Measurements from ENCODE around the gene SKI.

DNA sequence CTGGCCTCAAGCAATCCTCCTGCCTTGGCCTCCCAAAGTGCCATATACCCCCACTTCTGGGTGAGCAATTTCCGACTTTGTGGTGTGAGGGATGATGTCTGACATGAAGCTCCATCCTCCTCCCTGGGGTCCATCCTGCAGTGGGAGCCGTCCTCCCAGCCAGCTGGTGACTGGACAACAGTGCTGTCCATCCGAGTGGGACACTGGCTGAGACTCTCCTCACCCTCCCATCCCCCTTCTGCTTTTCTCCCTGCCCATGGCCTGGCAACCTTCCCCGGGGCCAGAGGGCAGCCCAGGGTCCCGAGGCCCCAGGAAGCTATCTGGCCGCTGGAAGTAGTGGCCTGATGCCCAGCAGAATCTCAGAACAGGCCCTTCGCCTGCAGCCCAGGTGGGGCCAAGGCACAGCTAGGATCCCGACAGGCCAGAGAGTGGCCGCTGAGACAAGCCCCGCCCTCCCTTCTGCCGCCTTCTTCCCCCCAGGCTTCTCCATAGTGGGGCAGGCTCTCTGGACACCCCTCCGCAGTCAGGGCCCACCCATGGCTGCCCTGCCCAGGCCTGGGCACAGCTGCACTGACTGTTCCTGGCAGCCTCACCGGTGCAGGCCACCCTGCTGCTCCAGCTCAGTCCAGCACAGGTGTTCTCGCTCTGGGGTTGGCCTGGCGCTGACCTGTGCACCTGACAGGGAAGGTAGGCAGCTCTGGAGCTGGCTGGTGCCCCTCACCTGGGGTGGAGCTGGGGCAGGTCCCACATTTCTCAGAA, 25.1 kb upstream of the SKI start:
- TF ChIP-seq SUZ12 (IDR thresholded peaks at IDR 0.05; ENCODE audit: extremely low read depth, insufficient read depth, insufficient read length) (no peak), ZNF274 (IDR thresholded peaks at IDR 0.05; ENCODE audit: low read depth, low read length) (no peak), YY1 (IDR thresholded peaks at IDR 0.05; ENCODE audit: insufficient read depth, insufficient read length) (no peak)
